NOMO-1 treated with dmso at 0.1 percent for 144 hours (cell line): ENCODE data around the gene OR4C46.
"Not testable (repeated sequence)": the region's sequence is repeated elsewhere in the genome, so short reads cannot be mapped to it uniquely, and the experiment has no call there.

Experiments
- DNase-seq: peaks from one replicate; lab custom pipeline; 2025; ENCODE audit not compliant: unreplicated experiment; lab: John Stamatoyannopoulos, UW

Gene OR4C46

DNA sequence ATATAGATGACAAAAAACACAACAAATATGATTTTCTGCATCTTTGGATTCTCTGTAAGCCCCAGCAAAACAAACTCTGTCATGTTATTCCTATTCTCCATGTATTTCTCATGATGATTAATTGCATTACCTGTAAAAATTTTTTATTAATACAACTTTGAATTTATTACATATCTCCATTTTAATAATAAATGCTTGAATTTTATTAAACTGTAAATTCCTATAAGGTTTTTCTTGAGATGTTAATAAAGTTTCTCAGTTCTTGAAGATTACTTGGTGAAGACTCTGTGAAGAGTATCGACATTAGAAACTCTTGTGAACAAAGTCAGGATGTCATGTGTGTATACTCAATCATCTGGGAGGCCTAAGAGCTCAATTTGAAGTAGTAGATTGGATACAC lies at the start of gene OR4C46:
Gene OR4C46, minus strand, starts transcription at position 101 of the 400 bp plus-strand sequence. Its CDS starts 0 bp downstream, at position 101.
- DNase-seq = no peak

DNA sequence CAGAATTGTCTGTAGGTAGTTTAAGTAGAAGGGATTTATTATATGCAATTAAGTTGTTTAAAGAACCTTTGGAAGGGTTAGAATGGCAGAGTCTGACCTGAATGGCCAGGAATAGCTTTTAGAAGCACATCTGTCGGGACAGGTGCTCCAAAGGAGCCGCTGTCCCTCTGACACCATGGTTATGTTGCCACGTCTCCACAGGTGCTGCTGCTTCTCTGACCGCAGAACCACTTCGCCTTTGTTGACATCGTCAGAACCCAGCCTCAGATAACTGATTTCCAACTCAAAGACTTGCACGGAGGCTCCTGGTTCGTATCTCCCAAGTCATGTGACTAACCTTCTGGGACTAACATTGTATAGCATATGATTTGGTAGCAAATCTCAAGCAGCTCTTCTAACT lies 41.8 kb upstream of the OR4C46 start:
- not testable (repeated sequence) for DNase-seq

DNA sequence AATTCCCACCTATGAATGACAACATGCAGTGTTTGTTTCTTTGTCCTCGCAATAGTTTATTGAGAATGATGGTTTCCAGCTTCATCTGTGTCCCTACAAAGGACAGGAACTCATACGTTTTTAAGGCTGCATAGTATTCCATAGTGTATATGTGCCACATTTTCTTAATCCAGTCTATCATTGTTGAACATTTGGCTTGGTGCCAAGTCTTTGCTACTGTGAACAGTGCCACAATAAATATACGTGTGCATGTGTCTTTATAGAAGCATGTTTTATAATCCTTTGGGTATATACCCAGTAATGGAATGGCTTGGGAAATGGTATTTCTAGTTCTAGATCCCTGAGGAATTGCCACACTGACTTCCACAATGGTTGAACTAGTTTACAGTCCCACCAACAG lies 42.4 kb downstream of the OR4C46 start:
- not testable (repeated sequence) for DNase-seq

DNA sequence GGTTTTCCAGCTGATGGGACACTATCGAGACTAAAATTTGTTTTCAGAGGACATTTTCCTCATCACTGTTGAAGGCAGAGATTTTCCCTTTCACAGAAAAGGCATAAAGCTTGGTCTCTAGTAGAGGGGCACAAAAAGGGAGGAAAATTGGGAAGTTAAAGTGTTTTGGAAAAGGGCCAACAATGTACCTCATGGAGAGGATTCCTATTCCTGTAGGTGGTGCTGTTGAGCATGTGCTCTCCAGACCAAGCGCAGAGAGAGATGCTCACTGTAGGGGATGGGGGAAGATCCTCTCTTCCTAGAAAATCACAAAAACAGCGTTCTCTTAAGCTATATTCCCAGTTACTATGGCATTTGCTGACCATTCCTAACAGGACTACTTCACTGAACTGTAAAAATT lies 44.9 kb downstream of the OR4C46 start:
- no peak for DNase-seq

DNA sequence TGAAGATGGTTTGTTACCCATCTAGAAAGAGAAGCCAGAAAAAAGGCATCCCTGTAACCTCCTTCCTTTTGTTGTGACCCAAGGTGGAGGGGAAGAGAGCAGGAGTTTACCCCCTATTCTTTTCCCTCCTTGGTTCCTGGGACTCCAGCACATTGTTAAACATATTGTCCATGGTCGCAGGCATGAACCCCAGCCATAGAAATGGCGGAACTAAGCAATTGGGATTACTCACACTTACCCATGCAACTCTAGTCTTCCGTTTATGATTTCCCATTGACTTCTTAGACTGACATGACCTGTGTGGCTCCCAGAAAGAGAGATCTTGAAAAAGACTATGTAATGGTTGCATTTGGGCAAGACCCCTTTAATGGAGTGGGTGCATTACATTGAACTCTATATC lies 45.4 kb downstream of the OR4C46 start:
- no peak for DNase-seq
